PC-3 (cell line): ENCODE results near the gene TRUB1. TPM values are rescaled to one million over a fixed set of nuclear protein-coding genes. Genes with fewer than 3 reads are reported as not detected.

Experiments used
- ATAC-seq: fragments of 200-7000 bp; cut with Tn5 transposase; 2 replicates; pipeline ENCODE4 v1.9.1; 2020; ENCODE audit warnings: mild to moderate bottlenecking, moderate library complexity
- BruUV-seq: library from RNA; stranded (reverse); fragments of 400-500 nt; replicated peaks from 2 replicates; lab custom pipeline; 2021; lab: Mats Ljungman, UMichigan
- CTCF ChIA-PET: fragments of 300-600 bp; sonication (Branson Sonifier 250); formaldehyde crosslinking; loops from one replicate; lab custom pipeline; 2022; ENCODE audit warnings: antibody characterized with exemption; lab: Charles Lee
- POLR2A ChIA-PET: fragments of 300-600 bp; sonication (Branson Sonifier 250); formaldehyde crosslinking; loops from one replicate; lab custom pipeline; 2022; ENCODE audit warnings: antibody characterized with exemption; ENCODE audit not compliant: unreplicated experiment; lab: Charles Lee
- DNase-seq: peaks from one replicate; pipeline ENCODE4 v3.0.0-alpha.2; 2015
- H2AFZ ChIP-seq: fragments of 300-600 bp; sonication (generic); 2 replicates; pipeline ENCODE4 v1.6.0; 2016; ENCODE audit warnings: antibody characterized with exemption, low read length
- H3F3A ChIP-seq: fragments of 300-600 bp; sonication (generic); one replicate; pipeline ENCODE4 v1.6.0; 2017; ENCODE audit warnings: antibody characterized with exemption, low read length, control low read depth, mild to moderate bottlenecking; ENCODE audit not compliant: unreplicated experiment
- H3K27ac ChIP-seq: fragments of 300-600 bp; sonication (generic); 2 replicates; pipeline ENCODE4 v1.5.1; 2016; ENCODE audit warnings: mild to moderate bottlenecking, low read length
- H3K27me3 ChIP-seq: fragments of 300-600 bp; sonication (generic); 2 replicates; pipeline ENCODE4 v1.6.1; 2016; ENCODE audit warnings: low read length, mixed read lengths
- H3K36me3 ChIP-seq: fragments of 300-600 bp; sonication (generic); 2 replicates; pipeline ENCODE4 v1.6.1; 2016; ENCODE audit warnings: low read depth, mixed run types, low read length, mixed read lengths
- H3K4me1 ChIP-seq: fragments of 300-600 bp; sonication (generic); 2 replicates; pipeline ENCODE4 v1.5.1; 2016; ENCODE audit warnings: low read length; ENCODE audit not compliant: insufficient read depth
- H3K4me2 ChIP-seq: fragments of 300-600 bp; sonication (generic); 2 replicates; pipeline ENCODE4 v1.6.0; 2016; ENCODE audit warnings: low read length
- H3K4me3 ChIP-seq: fragments of 300-600 bp; sonication (generic); 2 replicates; pipeline ENCODE4 v1.5.1; 2016; ENCODE audit warnings: mild to moderate bottlenecking, low read length, mixed read lengths
- H3K79me2 ChIP-seq: fragments of 300-600 bp; sonication (generic); 2 replicates; pipeline ENCODE4 v1.6.1; 2017; ENCODE audit warnings: low read length, mixed read lengths
- H3K9ac ChIP-seq: fragments of 300-600 bp; sonication (generic); 2 replicates; pipeline ENCODE4 v1.6.0; 2016; ENCODE audit warnings: mild to moderate bottlenecking, low read length
- H3K9me2 ChIP-seq: fragments of 300-600 bp; sonication (generic); replicated peaks from 2 replicates; pipeline ENCODE4 v1.6.1; 2016; ENCODE audit warnings: mixed run types, low read length, mixed read lengths
- H3K9me3 ChIP-seq: fragments of 300-600 bp; sonication (generic); 2 replicates; pipeline ENCODE4 v1.6.1; 2016; ENCODE audit warnings: low read length, mixed read lengths
- H4K20me1 ChIP-seq: fragments of 300-600 bp; sonication (generic); 2 replicates; pipeline ENCODE4 v1.6.1; 2016; ENCODE audit warnings: low read length, mixed read lengths
- CTCF ChIP-seq: fragments of 300-600 bp; sonication (generic); conservative IDR thresholded peaks from 2 replicates; pipeline ENCODE4 v1.5.1; 2017; ENCODE audit warnings: antibody characterized with exemption, low read depth, mild to moderate bottlenecking, low read length
- EZH2 ChIP-seq: fragments of 300-600 bp; sonication (generic); IDR thresholded peaks from one replicate; pipeline ENCODE4 v1.6.1; 2017; ENCODE audit warnings: antibody characterized with exemption, mild to moderate bottlenecking, low read length; ENCODE audit not compliant: unreplicated experiment
- EZH2phosphoT487 ChIP-seq: fragments of 300-600 bp; sonication (generic); IDR thresholded peaks from 2 replicates; pipeline ENCODE4 v1.6.1; 2018; ENCODE audit warnings: mild to moderate bottlenecking, antibody characterized with exemption, low read length, borderline replicate concordance
- intact Hi-C: fragments of 100-400 bp; cut with micrococcal nuclease; formaldehyde crosslinking; loops from 2 replicates; pipeline ENCODE4 v1.9.0; 2023
- total RNA-seq: library from RNA; depleted of rRNA; stranded (reverse); fragments of >200 nt; gene quantifications from 2 replicates; pipeline ENCODE4 v1.2.3, GENCODE V29; 2014

Gene TRUB1
- total RNA-seq, 1 experiment from 2014 or later = 28.0 TPM

- Histone ChIP-seq H3K4me1 (no peaks in the 10 kb centered on the region), H3F3A (no peaks in the 10 kb centered on the region), H3K4me3 (no peak overlapping the region), H4K20me1 (no peaks in the 10 kb centered on the region), H2AFZ (no peak overlapping the region), H3K4me2 (no peak overlapping the region), H3K9me2 (no peaks in the 10 kb centered on the region), H3K36me3 (no peaks in the 10 kb centered on the region), H3K79me2 (no peaks in the 10 kb centered on the region), H3K9ac (no peak overlapping the region), H3K9me3 (no peaks in the 10 kb centered on the region), H3K27ac (no peak overlapping the region), H3K27me3 (peaks cover 20% of the 10 kb centered on the region; the same call in 1 of the 2 replicates)
- DNase-seq = no peak
- intact Hi-C loops = loop anchor here (1.0 kb wide), 1 partner anchor 145 kb away; no protein-coding TSS in a partner anchor
- ChIA-PET POLR2A (no interaction called here), CTCF (no interaction called here)
- BruUV-seq = no TSS peak
- ATAC-seq = no peak
- TF ChIP-seq CTCF (no peak), EZH2phosphoT487 (no peak), EZH2 (no peak)
These were observed 84.7 kb downstream of the TRUB1 start for GRCh38 chr10:115022733-115023132.

GRCh38 chr10:115023715-115024114 lies 85.7 kb downstream of the TRUB1 start:
- DNase-seq = no peak
- Histone ChIP-seq H3K79me2 (no peaks in the 10 kb centered on the region), H3F3A (no peaks in the 10 kb centered on the region), H3K36me3 (no peaks in the 10 kb centered on the region), H3K9me2 (no peaks in the 10 kb centered on the region), H3K9ac (no peak overlapping the region), H2AFZ (no peak overlapping the region), H3K27ac (no peak overlapping the region), H4K20me1 (no peaks in the 10 kb centered on the region), H3K4me2 (no peak overlapping the region), H3K4me3 (no peak overlapping the region), H3K27me3 (peaks cover 20% of the 10 kb centered on the region; the same call in 1 of the 2 replicates), H3K9me3 (no peaks in the 10 kb centered on the region), H3K4me1 (no peaks in the 10 kb centered on the region)
- POLR2A ChIA-PET = no interaction called here
- BruUV-seq = no TSS peak
- ATAC-seq = no peak
- TF ChIP-seq EZH2phosphoT487 (no peak), CTCF (no peak), EZH2 (no peak)
- intact Hi-C loops = loop anchor here (1.0 kb wide), 1 partner anchor 146 kb away; no protein-coding TSS in a partner anchor
- CTCF ChIA-PET = no interaction called here

- H3K9me2 ChIP-seq = no peaks in the 10 kb centered on the region
- no TSS peak for BruUV-seq
These were observed 86.4 kb downstream of the TRUB1 start for GRCh38 chr10:115024371-115024770.

More at GRCh38 chr10:115024371-115024770, 86.4 kb downstream of the TRUB1 start:
- Histone ChIP-seq H3K79me2 (no peaks in the 10 kb centered on the region), H3F3A (no peaks in the 10 kb centered on the region), H3K4me3 (no peak overlapping the region), H3K27me3 (peaks cover 20% of the 10 kb centered on the region; the same call in 1 of the 2 replicates), H3K27ac (no peak overlapping the region), H3K9me3 (no peaks in the 10 kb centered on the region), H4K20me1 (no peaks in the 10 kb centered on the region), H3K9ac (no peak overlapping the region), H2AFZ (no peak overlapping the region), H3K4me2 (no peak overlapping the region), H3K36me3 (no peaks in the 10 kb centered on the region), H3K4me1 (no peaks in the 10 kb centered on the region)
- intact Hi-C loops = no loop called here
- no peak for TF ChIP-seq EZH2phosphoT487
- TF ChIP-seq EZH2 = no peak
- no peak for TF ChIP-seq CTCF
- ATAC-seq (no peak), DNase-seq (no peak)
- ChIA-PET CTCF (no interaction called here), POLR2A (no interaction called here)
